NCI-H748 (cell line): ENCODE data around the gene CCDC122.

Experiments used
- DNase-seq: peaks from one replicate; lab custom pipeline; 2025; ENCODE audit not compliant: unreplicated experiment; lab: John Stamatoyannopoulos, UW

CCDC122 gene

GRCh38 chr13:43878892-43879754, at the start of gene CCDC122:
Gene CCDC122, minus strand, starts transcription at chr13:43879740. Its CDS starts 10,364 bp downstream, at chr13:43869376.
- DNase-seq, result peak; percentile 85

GRCh38 chr13:43924549-43925245, 45.2 kb upstream of the CCDC122 start:
- DNase-seq, result no peak

GRCh38 chr13:43920965-43921674, 41.6 kb upstream of the CCDC122 start:
- DNase-seq, result no peak

GRCh38 chr13:43918636-43919035, 39.1 kb upstream of the CCDC122 start:
- DNase-seq, result no peak

- no peak for DNase-seq
Measured at GRCh38 chr13:43916828-43917227, 37.3 kb upstream of the CCDC122 start.

GRCh38 chr13:43915451-43915850, 35.9 kb upstream of the CCDC122 start:
- DNase-seq, result no peak

GRCh38 chr13:43911871-43912270, 32.3 kb upstream of the CCDC122 start:
- no peak for DNase-seq

GRCh38 chr13:43911278-43911677, 31.7 kb upstream of the CCDC122 start:
- no peak for DNase-seq

GRCh38 chr13:43910856-43911255, 31.3 kb upstream of the CCDC122 start:
- DNase-seq, result no peak

GRCh38 chr13:43908156-43909126, 28.9 kb upstream of the CCDC122 start:
- DNase-seq, result peak; percentile 77

- peak; percentile 73 for DNase-seq
Measured at GRCh38 chr13:43905435-43906031, 26.0 kb upstream of the CCDC122 start.

GRCh38 chr13:43895940-43896339, 16.4 kb upstream of the CCDC122 start:
- no peak for DNase-seq

GRCh38 chr13:43894438-43894837, 14.9 kb upstream of the CCDC122 start:
- no peak for DNase-seq

GRCh38 chr13:43884222-43884621, 4.7 kb upstream of the CCDC122 start:
- DNase-seq, result no peak

- no peak for DNase-seq
Measured at GRCh38 chr13:43883631-43884030, 4.1 kb upstream of the CCDC122 start.

GRCh38 chr13:43881580-43881979, 2.0 kb upstream of the CCDC122 start:
- no peak for DNase-seq

GRCh38 chr13:43880926-43881325, 1.4 kb upstream of the CCDC122 start:
- DNase-seq, result no peak

GRCh38 chr13:43880214-43880855, 795 bp upstream of the CCDC122 start:
- DNase-seq, result peak; percentile 41

- peak; percentile 85 for DNase-seq
Measured at GRCh38 chr13:43879755-43880181, 228 bp upstream of the CCDC122 start, which contains the start of gene LACC1. Gene LACC1, plus strand, starts transcription at chr13:43879904. Its CDS starts 1,082 bp downstream, at chr13:43880986.
